H54 (cell line): ENCODE data around the gene SPECC1L.
A peak's percentile ranks its signal among the peaks of the same experiment; 100 is the strongest.

Experiments used
- DNase-seq: peaks from one replicate; pipeline ENCODE4 v3.0.0; 2011; ENCODE audit warnings: low spot score, mixed read lengths; ENCODE audit not compliant: insufficient read length
- FAIRE-seq: peaks from 3 replicates; lab custom pipeline; 2011; peaks lifted over from hg19 to GRCh38; lab: Jason Lieb, UNC
- POLR2A ChIP-seq: IDR thresholded peaks from 2 replicates; pipeline ENCODE4 v1.6.1; 2011; ENCODE audit warnings: low read depth, mild to moderate bottlenecking, low read length

SPECC1L gene

DNA sequence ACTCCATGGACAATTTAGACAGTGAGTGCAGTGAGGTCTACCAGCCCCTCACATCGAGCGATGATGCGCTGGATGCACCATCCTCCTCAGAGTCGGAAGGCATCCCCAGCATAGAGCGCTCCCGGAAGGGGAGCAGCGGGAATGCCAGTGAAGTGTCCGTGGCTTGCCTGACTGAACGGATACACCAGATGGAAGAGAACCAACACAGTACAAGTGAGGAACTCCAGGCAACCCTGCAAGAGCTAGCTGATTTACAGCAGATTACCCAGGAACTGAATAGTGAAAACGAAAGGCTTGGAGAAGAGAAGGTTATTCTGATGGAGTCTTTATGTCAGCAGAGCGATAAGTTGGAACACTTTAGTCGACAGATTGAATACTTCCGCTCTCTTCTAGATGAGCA, 51.4 kb downstream of the SPECC1L start:
- no peak for DNase-seq
- no peak for FAIRE-seq
- no peak for TF ChIP-seq POLR2A

DNA sequence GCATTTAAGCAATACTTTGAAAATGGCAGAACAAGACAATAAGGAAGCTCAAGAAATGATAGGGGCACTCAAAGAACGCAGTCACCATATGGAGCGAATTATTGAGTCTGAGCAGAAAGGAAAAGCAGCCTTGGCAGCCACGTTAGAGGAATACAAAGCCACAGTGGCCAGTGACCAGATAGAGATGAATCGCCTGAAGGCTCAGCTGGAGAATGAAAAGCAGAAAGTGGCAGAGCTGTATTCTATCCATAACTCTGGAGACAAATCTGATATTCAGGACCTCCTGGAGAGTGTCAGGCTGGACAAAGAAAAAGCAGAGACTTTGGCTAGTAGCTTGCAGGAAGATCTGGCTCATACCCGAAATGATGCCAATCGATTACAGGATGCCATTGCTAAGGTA, 51.9 kb downstream of the SPECC1L start:
- FAIRE-seq (no peak), DNase-seq (no peak)
- no peak for TF ChIP-seq POLR2A

DNA sequence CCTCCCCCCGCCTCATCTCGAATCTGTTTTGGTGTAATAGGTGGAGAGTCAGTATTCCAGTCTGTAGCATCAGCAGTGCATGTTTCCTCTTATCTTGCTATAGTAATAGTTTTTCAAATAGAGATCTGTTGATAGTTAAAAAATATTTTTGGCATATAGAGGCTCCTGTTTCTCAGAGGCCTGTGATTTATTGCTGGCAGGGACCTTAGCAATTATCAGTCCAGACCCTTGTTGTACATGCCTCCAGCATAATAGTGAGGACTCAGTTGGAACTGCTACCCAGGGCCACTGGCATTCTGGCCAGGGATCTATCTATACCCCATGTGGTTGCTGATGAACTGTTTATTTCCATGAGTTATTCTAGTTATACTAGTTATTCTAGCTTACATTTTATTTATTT, 52.6 kb downstream of the SPECC1L start:
- no peak for FAIRE-seq
- no peak for DNase-seq
- no peak for TF ChIP-seq POLR2A

DNA sequence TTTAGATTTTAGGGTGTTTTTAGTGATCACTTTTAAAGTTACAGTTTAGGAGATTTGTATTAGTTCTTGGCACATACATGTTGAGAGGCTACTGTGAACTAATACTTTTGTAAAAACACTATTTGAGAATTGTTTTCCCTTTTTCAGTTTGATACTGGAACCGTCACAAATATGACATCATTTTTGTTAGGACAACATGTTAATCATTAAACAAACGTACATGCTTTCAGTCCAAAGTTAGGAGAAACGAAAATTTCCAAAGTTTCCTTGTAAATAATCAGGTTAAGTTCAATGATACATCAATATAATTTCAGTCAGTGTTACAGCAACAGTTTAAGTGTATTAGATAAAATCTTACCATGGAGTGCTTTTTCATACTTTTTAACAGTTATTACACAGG, 53.1 kb downstream of the SPECC1L start:
- FAIRE-seq (no peak), DNase-seq (no peak)
- TF ChIP-seq POLR2A: no peak

DNA sequence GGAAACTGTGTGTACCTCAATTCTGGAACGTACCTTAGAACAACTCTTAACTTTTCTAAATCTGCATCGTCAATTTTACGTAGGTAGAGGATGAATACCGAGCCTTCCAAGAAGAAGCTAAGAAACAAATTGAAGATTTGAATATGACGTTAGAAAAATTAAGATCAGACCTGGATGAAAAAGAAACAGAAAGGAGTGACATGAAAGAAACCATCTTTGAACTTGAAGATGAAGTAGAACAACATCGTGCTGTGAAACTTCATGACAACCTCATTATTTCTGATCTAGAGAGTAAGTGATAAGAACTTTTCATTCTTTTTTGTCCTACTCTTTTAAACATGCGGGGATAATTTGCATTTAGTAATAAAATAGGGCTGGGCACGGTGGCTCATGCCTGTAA, 53.5 kb downstream of the SPECC1L start:
- TF ChIP-seq POLR2A: no peak
- FAIRE-seq: no peak
- no peak for DNase-seq

DNA sequence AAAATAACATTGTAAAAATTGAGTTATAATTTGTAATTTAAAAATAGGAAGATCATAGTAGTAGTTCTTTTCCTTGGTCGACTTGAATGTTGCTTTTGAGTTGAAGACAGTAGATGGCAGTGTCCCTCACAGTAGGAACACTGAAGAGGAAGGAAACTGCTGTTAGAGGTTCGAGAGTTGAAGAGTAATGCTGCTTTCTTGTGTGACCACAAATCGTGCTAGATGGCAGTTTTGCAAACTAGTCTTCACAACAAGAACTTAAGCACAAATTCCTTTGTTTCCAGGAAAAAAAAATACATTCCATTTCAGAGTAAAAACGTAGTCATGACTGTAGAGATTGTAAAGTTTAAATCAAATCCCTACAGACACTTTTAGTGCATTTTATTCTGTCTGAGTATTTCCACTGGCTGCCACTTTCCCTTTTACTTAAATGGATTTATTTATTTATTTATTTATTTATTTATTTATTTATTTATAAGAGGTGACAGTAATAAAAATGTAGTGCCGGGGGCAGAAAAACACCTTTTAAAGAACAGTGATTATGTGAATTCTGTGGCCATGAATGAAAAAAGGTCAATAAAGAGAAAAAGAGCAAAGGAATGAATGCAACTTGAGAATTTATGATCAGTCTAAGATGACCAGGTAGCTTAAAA, 54.6 kb downstream of the SPECC1L start:
- no peak for TF ChIP-seq POLR2A
- DNase-seq (peak; percentile 30), FAIRE-seq (peak; percentile 52)

DNA sequence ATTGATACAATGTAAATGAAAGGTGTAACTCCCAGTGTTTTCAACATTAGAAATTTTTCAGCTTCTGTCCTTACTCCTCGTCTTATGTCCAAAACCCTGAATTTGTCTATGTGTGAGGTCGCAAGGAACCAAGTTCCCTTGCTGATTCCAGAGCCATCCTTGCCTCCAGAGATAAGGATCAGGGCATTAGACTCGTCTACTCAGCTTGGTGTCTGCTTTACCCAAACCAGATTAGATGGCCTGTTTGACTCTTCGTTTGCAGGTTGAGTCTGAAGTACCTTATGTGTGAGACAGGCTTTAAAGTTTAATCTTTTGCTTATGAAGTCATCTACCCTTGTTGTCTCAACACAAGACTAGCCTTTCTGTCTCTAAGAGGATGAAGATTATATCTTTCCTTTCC, 55.6 kb downstream of the SPECC1L start:
- FAIRE-seq (no peak), DNase-seq (no peak)
- TF ChIP-seq POLR2A: no peak

DNA sequence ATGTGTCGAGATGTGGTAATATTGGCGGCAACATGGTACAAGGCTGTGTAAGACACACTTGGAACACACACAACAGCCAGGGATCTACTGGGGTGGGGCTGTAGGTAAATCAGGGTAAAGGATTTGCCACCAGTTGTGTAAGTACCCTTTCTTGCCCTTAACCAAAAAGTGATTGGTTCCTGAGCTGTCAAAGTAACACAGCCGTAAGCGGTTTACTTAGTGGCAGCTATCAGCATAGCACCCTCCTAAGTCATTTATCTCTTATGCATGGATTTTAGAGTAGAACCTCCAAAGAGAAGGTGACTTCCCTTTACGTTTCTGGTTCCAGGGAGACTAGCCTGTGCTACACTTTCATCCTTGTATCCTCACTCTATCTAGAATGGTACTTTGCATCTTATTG, 57.2 kb downstream of the SPECC1L start:
- no peak for FAIRE-seq

DNA sequence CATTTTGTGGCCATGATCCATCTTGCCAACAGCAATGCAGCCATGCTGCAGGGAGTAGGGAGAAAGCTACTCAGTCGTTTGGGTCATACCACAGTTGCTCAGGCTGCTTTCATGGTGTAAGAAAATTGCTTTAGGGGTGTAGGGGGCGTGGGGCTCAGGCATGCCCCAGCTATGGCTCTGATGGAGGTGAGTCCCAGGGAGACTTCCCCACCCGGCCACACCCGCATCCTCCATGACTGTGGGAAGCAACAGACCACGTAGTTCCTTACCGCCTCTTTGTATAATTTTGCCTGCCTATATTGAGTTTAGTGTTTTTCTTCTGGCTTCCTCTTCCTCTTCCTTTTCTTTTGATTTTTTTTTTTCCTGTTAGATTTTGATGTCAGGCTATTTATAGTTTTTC, 58.8 kb downstream of the SPECC1L start:
- TF ChIP-seq POLR2A: no peak
- DNase-seq: no peak
- no peak for FAIRE-seq

More for the DNA sequence above, 57.2 kb downstream of the SPECC1L start:
- no peak for DNase-seq
- no peak for TF ChIP-seq POLR2A

DNA sequence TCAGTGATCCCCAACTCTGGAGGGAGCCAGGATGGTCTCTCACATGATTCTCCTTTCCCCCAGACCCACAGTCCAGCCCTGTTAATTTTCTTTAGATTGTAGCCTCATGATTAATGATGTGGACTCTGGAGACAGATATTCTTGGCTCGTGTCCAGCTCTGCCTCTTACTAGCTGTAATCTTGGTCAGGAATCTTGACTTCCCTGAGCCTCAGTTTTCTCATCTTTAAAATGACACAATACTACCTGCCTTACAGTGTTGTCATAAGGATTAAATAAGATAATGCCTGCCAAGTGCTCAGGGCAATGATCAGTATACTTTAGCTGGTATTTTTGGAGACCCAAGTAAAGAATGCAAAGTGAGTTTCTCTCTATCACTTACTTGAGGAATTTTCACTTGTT, 60.0 kb downstream of the SPECC1L start:
- no peak for TF ChIP-seq POLR2A
- FAIRE-seq: no peak
- no peak for DNase-seq

DNA sequence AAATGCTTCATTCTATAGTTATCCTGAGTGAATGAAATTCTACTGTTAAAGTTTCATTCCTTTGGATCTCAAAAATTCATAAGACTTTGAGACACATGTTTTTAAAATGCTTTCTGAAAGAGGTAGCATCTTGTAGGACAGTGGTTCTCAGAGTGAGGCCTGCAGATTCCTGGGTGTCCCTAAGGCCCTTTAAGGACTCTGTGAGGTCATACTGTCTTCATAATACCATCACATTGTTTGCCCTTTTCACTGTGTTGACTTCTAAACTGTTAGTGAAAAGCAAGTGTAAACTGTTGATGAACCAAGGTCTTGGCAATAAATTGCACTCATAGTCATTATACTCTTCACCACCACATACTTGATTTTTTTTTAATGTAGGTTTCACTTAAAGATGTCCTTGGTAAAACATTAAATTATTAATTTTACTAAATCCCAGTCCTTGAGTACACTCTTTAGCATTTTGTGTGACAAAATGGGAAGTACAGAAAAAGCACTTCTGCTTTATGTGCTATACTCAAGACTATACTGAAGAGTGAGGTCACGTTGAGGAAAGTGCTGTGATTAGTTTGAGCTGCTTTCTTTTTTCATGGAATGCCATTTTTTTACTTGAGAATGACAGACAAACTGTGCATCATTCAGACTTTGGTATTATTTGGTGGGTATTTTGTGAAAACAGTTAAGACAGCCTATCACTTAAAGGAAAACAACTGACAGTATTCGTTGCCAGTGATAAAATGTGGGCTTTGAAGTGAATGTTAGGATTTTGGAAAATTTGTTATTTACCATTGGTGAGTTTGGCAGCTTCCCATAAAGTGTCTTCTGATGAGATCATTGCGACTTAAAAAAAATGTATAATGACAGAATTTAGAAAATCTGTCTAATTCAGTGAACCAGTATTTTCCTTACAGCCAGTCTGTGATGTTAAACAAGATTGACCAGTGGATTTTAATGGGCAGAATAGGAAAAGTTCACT, 61.1 kb downstream of the SPECC1L start:
- DNase-seq: no peak
- no peak for FAIRE-seq
- TF ChIP-seq POLR2A: no peak

DNA sequence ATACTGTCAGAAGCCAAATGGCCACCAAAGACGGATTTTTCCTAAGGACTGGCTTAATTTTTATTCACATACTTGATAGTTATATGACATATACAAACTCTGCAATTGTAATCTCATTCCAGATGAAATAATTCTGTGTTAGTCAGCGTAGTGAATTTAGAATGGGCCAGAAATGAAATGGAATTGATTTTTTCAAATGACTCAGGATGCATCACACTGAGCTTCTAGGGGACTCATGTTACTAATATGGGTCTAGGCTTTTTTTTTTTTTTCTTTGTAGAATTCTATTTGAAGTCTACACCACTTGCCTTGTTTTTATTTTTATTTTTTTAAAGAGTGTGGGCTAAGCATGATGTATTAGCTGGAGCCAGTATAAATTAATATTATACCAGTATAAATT, 62.7 kb downstream of the SPECC1L start:
- TF ChIP-seq POLR2A: no peak
- no peak for FAIRE-seq
- peak; percentile 7 for DNase-seq

DNA sequence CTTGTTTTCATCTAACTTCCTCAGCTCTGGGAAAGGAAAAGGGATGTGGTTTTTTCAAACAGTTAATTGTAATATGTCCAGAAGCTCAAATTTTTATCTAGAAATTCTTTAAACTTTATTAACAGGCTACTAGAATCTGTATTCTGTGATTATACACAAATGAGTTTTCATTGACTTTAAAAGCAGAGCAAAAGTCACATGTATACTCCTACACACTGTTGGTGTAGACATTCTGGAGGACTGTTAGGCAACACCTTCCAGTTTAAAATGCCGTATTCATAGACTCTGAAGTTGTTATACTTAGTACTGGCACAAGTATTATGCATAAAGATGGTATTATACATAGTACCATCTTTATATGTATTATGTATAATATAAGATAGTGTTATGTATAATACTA, 64.9 kb downstream of the SPECC1L start:
- no peak for FAIRE-seq
- no peak for DNase-seq
- no peak for TF ChIP-seq POLR2A

DNA sequence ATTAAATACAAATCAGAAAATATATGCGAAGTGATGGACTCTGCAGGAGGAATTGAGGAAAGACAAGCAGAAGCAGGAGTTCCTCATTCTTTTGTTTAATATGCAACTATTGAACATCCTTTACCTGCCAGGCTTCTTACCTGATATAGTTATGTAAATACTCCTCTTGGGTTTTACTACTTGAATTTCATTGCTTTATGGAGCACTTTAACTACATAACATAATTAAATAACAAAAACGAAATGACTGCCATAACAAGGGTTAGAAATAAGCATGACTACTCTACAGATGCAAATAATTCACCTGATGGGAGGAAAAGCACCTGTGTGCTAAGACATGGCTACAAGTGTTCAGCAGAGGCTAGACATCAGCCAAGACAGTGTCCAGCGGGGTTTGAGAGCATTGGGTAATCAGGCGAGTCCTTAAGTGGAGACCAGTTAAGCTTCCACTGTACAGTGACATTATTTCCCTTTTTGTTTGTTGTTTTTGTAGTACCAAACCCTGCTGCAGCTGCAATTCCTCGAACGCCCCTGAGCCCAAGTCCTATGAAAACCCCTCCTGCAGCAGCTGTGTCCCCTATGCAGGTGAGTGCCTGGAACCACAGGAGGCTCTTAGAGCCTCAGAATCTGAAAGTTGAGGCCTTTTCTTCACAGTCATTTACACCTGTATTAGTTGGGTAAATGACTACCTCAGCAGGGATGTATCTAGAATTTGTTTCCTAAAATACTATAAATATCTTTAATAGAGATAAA, 67.4 kb downstream of the SPECC1L start:
- DNase-seq: no peak
- TF ChIP-seq POLR2A: no peak
- FAIRE-seq: no peak
